Panc1 (cell line): ENCODE measurements around the gene FCHSD1.

Experiments
- CTCF ChIP-seq: fragments of 450-650 bp; IDR thresholded peaks from 2 replicates; pipeline ENCODE4 v1.5.1; 2017; ENCODE audit warnings: mild to moderate bottlenecking
- POLR2AphosphoS5 ChIP-seq: IDR thresholded peaks from 2 replicates; pipeline ENCODE4 v1.6.1; 2012; ENCODE audit warnings: mild to moderate bottlenecking, low read depth, low read length, moderate library complexity
- TF ChIP-seq, protein P1 (sequence below), 2 experiments: IDR thresholded peaks; 2 replicates each; pipeline ENCODE4 v1.6.1; 2011 to 2012; ENCODE audit warnings: low read depth in 2 of 2, control low read depth in 1 of 2, low read length in 1 of 2, mild to moderate bottlenecking in 1 of 2, moderate library complexity in 1 of 2; ENCODE audit not compliant: insufficient read depth in 1 of 2

GRCh38 chr5:141685591-141685990 lies 34.4 kb upstream of the FCHSD1 start:
- TF ChIP-seq POLR2AphosphoS5 = no peak
- TF ChIP-seq CTCF = no peak
- TF ChIP-seq, protein P1, sequence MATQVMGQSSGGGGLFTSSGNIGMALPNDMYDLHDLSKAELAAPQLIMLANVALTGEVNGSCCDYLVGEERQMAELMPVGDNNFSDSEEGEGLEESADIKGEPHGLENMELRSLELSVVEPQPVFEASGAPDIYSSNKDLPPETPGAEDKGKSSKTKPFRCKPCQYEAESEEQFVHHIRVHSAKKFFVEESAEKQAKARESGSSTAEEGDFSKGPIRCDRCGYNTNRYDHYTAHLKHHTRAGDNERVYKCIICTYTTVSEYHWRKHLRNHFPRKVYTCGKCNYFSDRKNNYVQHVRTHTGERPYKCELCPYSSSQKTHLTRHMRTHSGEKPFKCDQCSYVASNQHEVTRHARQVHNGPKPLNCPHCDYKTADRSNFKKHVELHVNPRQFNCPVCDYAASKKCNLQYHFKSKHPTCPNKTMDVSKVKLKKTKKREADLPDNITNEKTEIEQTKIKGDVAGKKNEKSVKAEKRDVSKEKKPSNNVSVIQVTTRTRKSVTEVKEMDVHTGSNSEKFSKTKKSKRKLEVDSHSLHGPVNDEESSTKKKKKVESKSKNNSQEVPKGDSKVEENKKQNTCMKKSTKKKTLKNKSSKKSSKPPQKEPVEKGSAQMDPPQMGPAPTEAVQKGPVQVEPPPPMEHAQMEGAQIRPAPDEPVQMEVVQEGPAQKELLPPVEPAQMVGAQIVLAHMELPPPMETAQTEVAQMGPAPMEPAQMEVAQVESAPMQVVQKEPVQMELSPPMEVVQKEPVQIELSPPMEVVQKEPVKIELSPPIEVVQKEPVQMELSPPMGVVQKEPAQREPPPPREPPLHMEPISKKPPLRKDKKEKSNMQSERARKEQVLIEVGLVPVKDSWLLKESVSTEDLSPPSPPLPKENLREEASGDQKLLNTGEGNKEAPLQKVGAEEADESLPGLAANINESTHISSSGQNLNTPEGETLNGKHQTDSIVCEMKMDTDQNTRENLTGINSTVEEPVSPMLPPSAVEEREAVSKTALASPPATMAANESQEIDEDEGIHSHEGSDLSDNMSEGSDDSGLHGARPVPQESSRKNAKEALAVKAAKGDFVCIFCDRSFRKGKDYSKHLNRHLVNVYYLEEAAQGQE (IDR thresholded peaks at IDR 0.05; ENCODE audit: insufficient read depth in 1 of 2, low read depth in 2 of 2, low read length in 1 of 2) = no peak
